PFSK-1 (cell line): ENCODE measurements around the gene RBMS3.

Experiments used
- POLR2AphosphoS5 ChIP-seq: IDR thresholded peaks from 2 replicates; pipeline ENCODE4 v1.6.1; 2012; ENCODE audit warnings: low read depth, mild to moderate bottlenecking, control low read depth, low read length, moderate library complexity
- REST ChIP-seq, 2 experiments: IDR thresholded peaks; 2 replicates each; pipeline versions ENCODE4 v1.6.1 to v1.8.0; 2011 to 2012; ENCODE audit warnings: low read depth in 2 of 2, low read length in 2 of 2, control low read depth in 1 of 2, inconsistent platforms in 1 of 2, mild to moderate bottlenecking in 1 of 2, moderate library complexity in 1 of 2; ENCODE audit not compliant: insufficient read depth in 1 of 2
- SIN3A ChIP-seq: IDR thresholded peaks from 2 replicates; pipeline ENCODE4 v1.6.1; 2012; ENCODE audit warnings: mild to moderate bottlenecking, low read length, moderate library complexity, borderline replicate concordance; ENCODE audit not compliant: insufficient read depth

- TF ChIP-seq SIN3A (no peak), POLR2AphosphoS5 (no peak), REST (IDR thresholded peaks at IDR 0.05; ENCODE audit: insufficient read depth in 1 of 2, low read depth in 2 of 2, low read length in 2 of 2) (no peak)
These were observed 280.8 kb downstream of the RBMS3 start for GRCh38 chr3:29561651-29562149.
